ENCODE results near the gene SSTR3.
"Not testable (repeated sequence)": the region's sequence is repeated elsewhere in the genome, so short reads cannot be mapped to it uniquely, and the experiment has no call there.

Gene SSTR3

GRCh38 chr22:37241351-37242142 lies 29.3 kb upstream of the SSTR3 start:
- DNase-seq, result no peak

GRCh38 chr22:37240941-37241320 lies 28.7 kb upstream of the SSTR3 start:
- no peak for DNase-seq

- no peak for DNase-seq
Observed at GRCh38 chr22:37240240-37240940, 28.1 kb upstream of the SSTR3 start.

GRCh38 chr22:37239336-37240239 lies 27.3 kb upstream of the SSTR3 start:
- no peak for DNase-seq

- DNase-seq, result no peak
Observed at GRCh38 chr22:37237371-37238268, 25.3 kb upstream of the SSTR3 start.

- DNase-seq, result no peak
Observed at GRCh38 chr22:37235897-37236607, 23.8 kb upstream of the SSTR3 start.

- DNase-seq, result no peak
Observed at GRCh38 chr22:37234736-37235711, 22.7 kb upstream of the SSTR3 start.

GRCh38 chr22:37233751-37234631 lies 21.7 kb upstream of the SSTR3 start:
- no peak for DNase-seq

GRCh38 chr22:37233371-37233750 lies 21.1 kb upstream of the SSTR3 start:
- not testable (repeated sequence) for DNase-seq

GRCh38 chr22:37232140-37232998 lies 20.1 kb upstream of the SSTR3 start:
- DNase-seq, result no peak

- DNase-seq, result no peak
Observed at GRCh38 chr22:37231406-37232139, 19.3 kb upstream of the SSTR3 start.

- DNase-seq, result peak; percentile 59
Observed at GRCh38 chr22:37230673-37231405, 18.6 kb upstream of the SSTR3 start.

GRCh38 chr22:37229805-37230672 lies 17.8 kb upstream of the SSTR3 start:
- peak; percentile 90 for DNase-seq

- peak; percentile 24 for DNase-seq
Observed at GRCh38 chr22:37229012-37229804, 16.9 kb upstream of the SSTR3 start.
